Small intestine (tissue), 7 donors: ENCODE measurements around the gene DEPDC4. TPM values are rescaled to one million over a fixed set of nuclear protein-coding genes. Genes with fewer than 3 reads are reported as not detected.
"Not testable (repeated sequence)": the region's sequence is repeated elsewhere in the genome, so short reads cannot be mapped to it uniquely, and the experiment has no call there.

ENCODE experiments used
- DNase-seq, 2 donors: peaks; one replicate each; pipeline versions ENCODE4 v3.0.0 to v3.0.0-alpha.2; 2013
- FAIRE-seq: peaks from 2 replicates; lab custom pipeline; 2012; peaks lifted over from hg19 to GRCh38; lab: Jason Lieb, UNC
- H3K27ac ChIP-seq, 3 donors: one replicate each; pipeline ENCODE4 v1.5.1; 2013; ENCODE audit warnings: low read length in 2 of 3, mild to moderate bottlenecking in 2 of 3, control low read depth in 1 of 3, inconsistent platforms in 1 of 3, low read depth in 1 of 3, moderate library complexity in 1 of 3
- H3K27me3 ChIP-seq, 3 donors: one replicate each; pipeline ENCODE4 v1.6.1; 2013; ENCODE audit warnings: low read length in 3 of 3, inconsistent platforms in 1 of 3; ENCODE audit not compliant: control insufficient read depth in 3 of 3, insufficient read depth in 3 of 3
- H3K36me3 ChIP-seq, 3 donors: one replicate each; pipeline ENCODE4 v1.6.1; 2013; ENCODE audit warnings: low read length in 3 of 3, inconsistent platforms in 1 of 3, low read depth in 1 of 3, mild to moderate bottlenecking in 1 of 3, moderate library complexity in 1 of 3; ENCODE audit not compliant: control insufficient read depth in 3 of 3, insufficient read depth in 2 of 3
- H3K4me1 ChIP-seq, 3 donors: one replicate each; pipeline ENCODE4 v1.6.1; 2013; ENCODE audit warnings: low read length in 2 of 3, inconsistent platforms in 1 of 3, low read depth in 1 of 3, mild to moderate bottlenecking in 1 of 3, moderate library complexity in 1 of 3; ENCODE audit not compliant: control insufficient read depth in 3 of 3, insufficient read depth in 2 of 3
- H3K4me3 ChIP-seq, 3 donors: one replicate each; pipeline ENCODE4 v1.5.1; 2013; ENCODE audit warnings: low read length in 3 of 3, control low read depth in 1 of 3, inconsistent platforms in 1 of 3, low read depth in 1 of 3, mild to moderate bottlenecking in 1 of 3, moderate library complexity in 1 of 3
- H3K9me3 ChIP-seq, 2 donors: one replicate each; pipeline ENCODE4 v1.6.1; 2013; ENCODE audit warnings: low read depth in 1 of 2, low read length in 1 of 2; ENCODE audit not compliant: control insufficient read depth in 2 of 2, insufficient read depth in 1 of 2
- WGBS, 3 donors: extraction: QIAGEN DNeasy Blood & Tissue Kit; methylation state at CpG; one replicate each; pipeline ENCODE4 v1.1.7; 2013; 5-methylcytosine and 5-hydroxymethylcytosine counted together
- polyA plus RNA-seq, 4 donors: library from polyadenylated mRNA; stranded (reverse) in 3 of 4; unstranded in 1 of 4; fragments of 200-250 nt in 3 of 4; fragments of 120-200 nt in 1 of 4; gene quantifications; one replicate each; pipeline versions ENCODE4 v1.2.1 to v1.2.3, GENCODE V29; 2013
- donor health status: healthy with polysubstance abuse.
- donor health status: control.
- donor health status: control.
- donor health status: Bipolar disorder and iron deficiency.
- donor health status: healthy.

The DEPDC4 gene
- polyA plus RNA-seq, 4 donors, result 0.67 to 3.6 (median 1.5) TPM

- not testable (repeated sequence) for H3K27ac ChIP-seq, H3K4me3 ChIP-seq, DNase-seq, H3K27me3 ChIP-seq, H3K9me3 ChIP-seq, FAIRE-seq, H3K4me1 ChIP-seq
- 87 to 100% (median 97%) methylated on average over 2 to 15 of the region's 24 CpGs for WGBS, 3 donors
- peaks cover 10 to 13% (median 12%) of the 10 kb centered on the region in 3 donors for H3K36me3 ChIP-seq
These were observed 27.5 kb upstream of the DEPDC4 start for GRCh38 chr12:100294366-100294765.

- Histone ChIP-seq H3K9me3 (no peaks in the 10 kb centered on the region), H3K27ac (no peak overlapping the region), H3K4me3 (no peak overlapping the region), H3K36me3 (peaks cover 6 to 9% (median 7%) of the 10 kb centered on the region in 3 donors), H3K4me1 (no peaks in the 10 kb centered on the region), H3K27me3 (no peaks in the 10 kb centered on the region)
- DNase-seq, result no peak
- 32 to 91% (median 43%) methylated on average over 1 of the region's 1 CpG for WGBS, 3 donors
- no peak for FAIRE-seq
These were observed 26.1 kb upstream of the DEPDC4 start for GRCh38 chr12:100293017-100293416.

GRCh38 chr12:100290016-100290415, 23.1 kb upstream of the DEPDC4 start:
- WGBS, 3 donors, result 93 to 97% (median 95%) methylated on average over 3 of the region's 3 CpGs
- H3K9me3 ChIP-seq, result no peaks in the 10 kb centered on the region
- H3K27me3 ChIP-seq, result no peaks in the 10 kb centered on the region
- DNase-seq, result no peak
- no peaks in the 10 kb centered on the region for H3K4me1 ChIP-seq
- H3K4me3 ChIP-seq, result no peak overlapping the region
- no peak overlapping the region for H3K27ac ChIP-seq
- peaks cover 6 to 9% (median 8%) of the 10 kb centered on the region in 3 donors for H3K36me3 ChIP-seq
- no peak for FAIRE-seq

- no peaks in the 10 kb centered on the region for H3K27me3 ChIP-seq
- H3K36me3 ChIP-seq, result peaks cover 6 to 14% (median 11%) of the 10 kb centered on the region in 3 donors
- 88 to 95% (median 93%) methylated on average over 5 of the region's 5 CpGs for WGBS, 3 donors
- FAIRE-seq (no peak), DNase-seq (no peak)
- no peak overlapping the region for H3K4me3 ChIP-seq
- H3K9me3 ChIP-seq, result no peaks in the 10 kb centered on the region
- H3K4me1 ChIP-seq, result no peaks in the 10 kb centered on the region
- H3K27ac ChIP-seq, result no peak overlapping the region
These were observed 22.2 kb upstream of the DEPDC4 start for GRCh38 chr12:100289038-100289437.

- not testable (repeated sequence) for FAIRE-seq, H3K9me3 ChIP-seq, DNase-seq, H3K27me3 ChIP-seq, H3K4me1 ChIP-seq, H3K27ac ChIP-seq, H3K4me3 ChIP-seq
- 96 to 98% (median 98%) methylated on average over 12 of the region's 12 CpGs for WGBS, 3 donors
- peaks cover 2 to 11% (median 2%) of the 10 kb centered on the region in 3 donors for H3K36me3 ChIP-seq
These were observed 17.7 kb upstream of the DEPDC4 start for GRCh38 chr12:100284556-100284955.

- no peak overlapping the region for H3K27ac ChIP-seq
- 24 to 72% (median 65%) methylated on average over 1 of the region's 1 CpG for WGBS, 3 donors
- peaks cover 2 to 9% (median 2%) of the 10 kb centered on the region in 3 donors for H3K36me3 ChIP-seq
- no peak overlapping the region for H3K4me3 ChIP-seq
- no peak for FAIRE-seq
- H3K4me1 ChIP-seq, result peaks cover 0 to 6% (median 4%) of the 10 kb centered on the region in 3 donors
- no peaks in the 10 kb centered on the region for H3K27me3 ChIP-seq
- peak; percentile 33 to 58 for DNase-seq
- H3K9me3 ChIP-seq, result no peaks in the 10 kb centered on the region
These were observed 12.8 kb upstream of the DEPDC4 start for GRCh38 chr12:100279607-100280244.

GRCh38 chr12:100279159-100279558, 12.3 kb upstream of the DEPDC4 start:
- no peak overlapping the region for H3K4me3 ChIP-seq
- H3K36me3 ChIP-seq, result peaks cover 2 to 5% (median 2%) of the 10 kb centered on the region in 3 donors
- no peaks in the 10 kb centered on the region for H3K9me3 ChIP-seq
- WGBS, 3 donors, result 92 to 96% (median 96%) methylated on average over 7 of the region's 7 CpGs
- DNase-seq, result no peak
- no peaks in the 10 kb centered on the region for H3K27me3 ChIP-seq
- H3K4me1 ChIP-seq, result peaks cover 0 to 6% (median 4%) of the 10 kb centered on the region in 3 donors
- no peak overlapping the region for H3K27ac ChIP-seq
- FAIRE-seq, result no peak

GRCh38 chr12:100274291-100274690, 7.4 kb upstream of the DEPDC4 start:
- WGBS, 3 donors, result 19 to 64% (median 43%) methylated on average over 2 of the region's 2 CpGs
- Histone ChIP-seq H3K4me1 (peaks cover 0 to 4% (median 0%) of the 10 kb centered on the region in 3 donors), H3K27me3 (no peaks in the 10 kb centered on the region), H3K9me3 (no peaks in the 10 kb centered on the region), H3K27ac (no peak overlapping the region), H3K36me3 (peaks cover 0 to 3% (median 0%) of the 10 kb centered on the region in 3 donors), H3K4me3 (no peak overlapping the region)
- DNase-seq (no peak), FAIRE-seq (no peak)
